CD4-positive, alpha-beta T cell treated with Interleukin-15 for 1 hour (primary cell): ENCODE results near the gene RBM38.

Source experiments
- DNase-seq: peaks from one replicate; pipeline ENCODE4 v3.0.0-alpha.2; 2020

RBM38 gene

GRCh38 chr20:57374931-57375651 lies 16.1 kb upstream of the RBM38 start:
- DNase-seq: peak; percentile 64

- DNase-seq: no peak
These were observed 15.5 kb upstream of the RBM38 start for GRCh38 chr20:57375652-57376230.

GRCh38 chr20:57377350-57377749 lies 13.8 kb upstream of the RBM38 start:
- DNase-seq: no peak

- no peak for DNase-seq
These were observed 13.1 kb upstream of the RBM38 start for GRCh38 chr20:57378107-57378506.

GRCh38 chr20:57378646-57379262 lies 12.4 kb upstream of the RBM38 start:
- no peak for DNase-seq

- DNase-seq: no peak
These were observed 11.9 kb upstream of the RBM38 start for GRCh38 chr20:57379263-57379647.

GRCh38 chr20:57380081-57380750 lies 11.0 kb upstream of the RBM38 start:
- DNase-seq: no peak

- peak; percentile 79 for DNase-seq
These were observed 9.3 kb upstream of the RBM38 start for GRCh38 chr20:57381596-57382503.

- DNase-seq: no peak
These were observed 8.7 kb upstream of the RBM38 start for GRCh38 chr20:57382516-57382915.

GRCh38 chr20:57383447-57384347 lies 7.5 kb upstream of the RBM38 start:
- DNase-seq: no peak

- no peak for DNase-seq
These were observed 6.7 kb upstream of the RBM38 start for GRCh38 chr20:57384486-57384885.

- no peak for DNase-seq
These were observed 6.0 kb upstream of the RBM38 start for GRCh38 chr20:57384953-57385761.

- no peak for DNase-seq
These were observed 5.3 kb upstream of the RBM38 start for GRCh38 chr20:57385940-57386339.

- DNase-seq: no peak
These were observed 4.4 kb upstream of the RBM38 start for GRCh38 chr20:57386762-57387161.

GRCh38 chr20:57387463-57387862 lies 3.7 kb upstream of the RBM38 start:
- DNase-seq: no peak

- no peak for DNase-seq
These were observed 3.2 kb upstream of the RBM38 start for GRCh38 chr20:57387945-57388371.

GRCh38 chr20:57388953-57389694 lies 2.1 kb upstream of the RBM38 start:
- peak; percentile 68 for DNase-seq

GRCh38 chr20:57389695-57390603 lies 1.2 kb upstream of the RBM38 start:
- DNase-seq: peak; percentile 78
